ENCODE results near the gene RIPPLY1.

Gene RIPPLY1

DNA sequence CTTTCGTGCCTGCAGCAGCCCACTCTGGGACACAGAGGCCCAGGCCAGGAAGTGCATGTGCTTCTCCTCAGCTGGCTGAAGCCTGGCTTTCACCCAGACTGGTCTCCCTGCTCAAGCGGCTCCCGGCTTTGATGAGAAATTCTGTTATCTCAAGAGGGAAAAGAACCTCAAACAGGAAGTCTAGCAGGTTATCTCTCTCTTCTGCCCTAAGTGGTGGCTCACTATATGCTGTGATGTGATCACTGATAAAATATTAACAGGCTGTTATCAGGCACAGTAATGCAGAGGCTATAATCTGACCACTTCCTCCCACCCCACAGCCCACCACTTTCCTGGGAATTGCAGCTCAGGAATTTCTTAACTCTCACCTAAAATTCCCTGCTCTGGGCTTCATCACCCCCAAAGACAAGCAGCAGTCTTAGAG lies 30.4 kb upstream of the RIPPLY1 start:
- Histone ChIP-seq H3K4me1 (no peaks in the 10 kb centered on the region), H3K36me3 (no peaks in the 10 kb centered on the region), H3K4me3 (ENCODE audit: low read depth, low read length) (no peak overlapping the region), H3K9me3 (no peaks in the 10 kb centered on the region), H3K27me3 (no peaks in the 10 kb centered on the region)
- no peak for DNase-seq
- TF ChIP-seq CTCF (IDR thresholded peaks at IDR 0.05; ENCODE audit: low read depth, low read length) = no peak

DNA sequence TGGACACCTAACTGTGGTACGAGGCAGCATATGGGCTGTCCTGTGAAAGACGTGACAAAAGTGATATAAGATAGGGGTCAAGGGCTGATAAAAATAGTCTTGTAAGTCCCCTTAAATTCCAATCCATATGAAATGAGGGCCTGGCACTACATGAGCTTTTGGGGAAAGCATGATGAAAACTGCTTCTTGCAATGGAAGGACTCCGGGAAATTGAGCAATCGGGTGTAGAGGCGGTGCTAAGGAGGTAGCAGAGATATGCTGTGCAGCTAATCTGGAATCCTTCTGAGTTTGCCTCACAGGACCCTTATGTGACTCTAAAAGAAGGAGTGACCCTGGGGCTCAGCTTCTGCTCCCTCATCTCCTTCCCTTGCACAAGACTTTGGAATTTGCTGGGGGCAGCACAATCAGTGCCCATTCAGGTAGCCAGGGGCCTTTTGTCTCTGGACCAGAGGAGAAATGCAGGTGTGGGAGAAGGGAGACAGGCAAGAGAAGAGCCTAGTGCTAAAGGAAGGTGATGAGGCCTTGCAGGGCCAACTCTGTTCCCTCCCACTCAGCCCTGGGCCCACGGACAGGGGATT lies 29.9 kb upstream of the RIPPLY1 start:
- Histone ChIP-seq H3K36me3 (no peaks in the 10 kb centered on the region), H3K4me3 (ENCODE audit: low read depth, low read length) (no peak overlapping the region), H3K9me3 (no peaks in the 10 kb centered on the region), H3K27me3 (no peaks in the 10 kb centered on the region), H3K4me1 (no peaks in the 10 kb centered on the region)
- TF ChIP-seq CTCF (IDR thresholded peaks at IDR 0.05; ENCODE audit: low read depth, low read length) = no peak
- DNase-seq = no peak

GRCh38 chrX:106932492-106932923 lies 29.4 kb upstream of the RIPPLY1 start:
- no peak overlapping the region for H3K4me3 ChIP-seq (ENCODE audit: low read depth, low read length)
- no peaks in the 10 kb centered on the region for H3K9me3 ChIP-seq
- H3K36me3 ChIP-seq = no peaks in the 10 kb centered on the region
- no peaks in the 10 kb centered on the region for H3K4me1 ChIP-seq
- no peak for DNase-seq
- TF ChIP-seq CTCF (IDR thresholded peaks at IDR 0.05; ENCODE audit: low read depth, low read length) = no peak
- H3K27me3 ChIP-seq = no peaks in the 10 kb centered on the region

GRCh38 chrX:106931831-106932491 lies 28.8 kb upstream of the RIPPLY1 start:
- H3K9me3 ChIP-seq = no peaks in the 10 kb centered on the region
- H3K36me3 ChIP-seq = no peaks in the 10 kb centered on the region
- TF ChIP-seq CTCF (IDR thresholded peaks at IDR 0.05; ENCODE audit: low read depth, low read length) = no peak
- no peak overlapping the region for H3K4me3 ChIP-seq (ENCODE audit: low read depth, low read length)
- no peak for DNase-seq
- no peaks in the 10 kb centered on the region for H3K4me1 ChIP-seq
- H3K27me3 ChIP-seq = no peaks in the 10 kb centered on the region

DNA sequence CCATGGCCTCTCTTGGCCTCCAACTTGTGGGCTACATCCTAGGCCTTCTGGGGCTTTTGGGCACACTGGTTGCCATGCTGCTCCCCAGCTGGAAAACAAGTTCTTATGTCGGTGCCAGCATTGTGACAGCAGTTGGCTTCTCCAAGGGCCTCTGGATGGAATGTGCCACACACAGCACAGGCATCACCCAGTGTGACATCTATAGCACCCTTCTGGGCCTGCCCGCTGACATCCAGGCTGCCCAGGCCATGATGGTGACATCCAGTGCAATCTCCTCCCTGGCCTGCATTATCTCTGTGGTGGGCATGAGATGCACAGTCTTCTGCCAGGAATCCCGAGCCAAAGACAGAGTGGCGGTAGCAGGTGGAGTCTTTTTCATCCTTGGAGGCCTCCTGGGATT lies 25.1 kb upstream of the RIPPLY1 start:
- H3K36me3 ChIP-seq = no peaks in the 10 kb centered on the region
- no peaks in the 10 kb centered on the region for H3K9me3 ChIP-seq
- no peak for TF ChIP-seq CTCF (IDR thresholded peaks at IDR 0.05; ENCODE audit: low read depth, low read length)
- DNase-seq = no peak
- no peaks in the 10 kb centered on the region for H3K4me1 ChIP-seq
- H3K27me3 ChIP-seq = no peaks in the 10 kb centered on the region
- H3K4me3 ChIP-seq (ENCODE audit: low read depth, low read length) = no peak overlapping the region

GRCh38 chrX:106927700-106928099 lies 24.6 kb upstream of the RIPPLY1 start:
- H3K27me3 ChIP-seq = no peaks in the 10 kb centered on the region
- TF ChIP-seq CTCF (IDR thresholded peaks at IDR 0.05; ENCODE audit: low read depth, low read length) = no peak
- DNase-seq = no peak

More at GRCh38 chrX:106927700-106928099, 24.6 kb upstream of the RIPPLY1 start:
- no peaks in the 10 kb centered on the region for H3K9me3 ChIP-seq
- H3K36me3 ChIP-seq = no peaks in the 10 kb centered on the region
- no peaks in the 10 kb centered on the region for H3K4me1 ChIP-seq
- no peak overlapping the region for H3K4me3 ChIP-seq (ENCODE audit: low read depth, low read length)
